SKM-1 treated with dmso at 0.1 percent for 144 hours (cell line): ENCODE data around the gene AGT.
"Not testable (repeated sequence)": the region's sequence is repeated elsewhere in the genome, so short reads cannot be mapped to it uniquely, and the experiment has no call there.

Experiments
- DNase-seq: peaks from one replicate; lab custom pipeline; 2025; ENCODE audit not compliant: unreplicated experiment; lab: John Stamatoyannopoulos, UW

The AGT gene

GRCh38 chr1:230707732-230708630 lies 5.9 kb downstream of the AGT start:
- DNase-seq, result no peak

- DNase-seq, result no peak
These were observed 6.8 kb downstream of the AGT start for GRCh38 chr1:230706887-230707731.

- no peak for DNase-seq
These were observed 7.8 kb downstream of the AGT start for GRCh38 chr1:230706020-230706699.

GRCh38 chr1:230705289-230706019 lies 8.5 kb downstream of the AGT start:
- no peak for DNase-seq

GRCh38 chr1:230704830-230705229 lies 9.1 kb downstream of the AGT start:
- DNase-seq, result no peak

DNA sequence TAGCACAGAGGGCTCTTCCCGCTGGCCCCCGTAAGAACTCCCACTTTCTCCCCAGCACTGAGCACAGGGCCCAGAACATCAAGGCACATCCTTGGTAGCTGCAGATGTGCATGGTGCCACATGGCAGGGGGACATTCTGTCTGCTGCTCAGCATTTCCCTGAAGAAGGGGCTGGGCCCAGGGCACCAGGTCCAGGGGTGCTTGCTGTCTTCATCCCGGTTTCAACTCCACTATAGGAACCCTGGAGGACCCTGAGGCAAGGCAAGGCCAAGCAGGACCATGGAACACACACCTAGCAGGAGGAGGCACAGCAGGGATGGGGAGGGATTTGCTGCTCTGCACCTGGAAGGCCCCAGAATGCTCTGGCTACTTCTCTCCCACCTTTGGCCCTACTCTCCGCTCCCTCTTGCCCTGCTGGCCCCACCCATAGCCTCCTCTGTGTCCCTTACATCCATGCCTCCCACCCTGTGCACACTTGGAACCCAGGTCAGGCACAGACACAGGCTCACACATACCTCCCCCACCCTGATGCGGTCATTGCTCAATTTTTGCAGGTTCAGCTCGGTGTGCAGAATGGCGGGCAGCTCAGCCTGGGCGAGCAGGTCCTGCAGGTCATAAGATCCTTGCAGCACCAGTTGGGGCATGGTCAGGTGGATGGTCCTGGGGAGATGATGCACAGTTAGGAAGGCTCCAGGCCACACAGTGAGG lies 10.1 kb downstream of the AGT start:
- no peak for DNase-seq

DNA sequence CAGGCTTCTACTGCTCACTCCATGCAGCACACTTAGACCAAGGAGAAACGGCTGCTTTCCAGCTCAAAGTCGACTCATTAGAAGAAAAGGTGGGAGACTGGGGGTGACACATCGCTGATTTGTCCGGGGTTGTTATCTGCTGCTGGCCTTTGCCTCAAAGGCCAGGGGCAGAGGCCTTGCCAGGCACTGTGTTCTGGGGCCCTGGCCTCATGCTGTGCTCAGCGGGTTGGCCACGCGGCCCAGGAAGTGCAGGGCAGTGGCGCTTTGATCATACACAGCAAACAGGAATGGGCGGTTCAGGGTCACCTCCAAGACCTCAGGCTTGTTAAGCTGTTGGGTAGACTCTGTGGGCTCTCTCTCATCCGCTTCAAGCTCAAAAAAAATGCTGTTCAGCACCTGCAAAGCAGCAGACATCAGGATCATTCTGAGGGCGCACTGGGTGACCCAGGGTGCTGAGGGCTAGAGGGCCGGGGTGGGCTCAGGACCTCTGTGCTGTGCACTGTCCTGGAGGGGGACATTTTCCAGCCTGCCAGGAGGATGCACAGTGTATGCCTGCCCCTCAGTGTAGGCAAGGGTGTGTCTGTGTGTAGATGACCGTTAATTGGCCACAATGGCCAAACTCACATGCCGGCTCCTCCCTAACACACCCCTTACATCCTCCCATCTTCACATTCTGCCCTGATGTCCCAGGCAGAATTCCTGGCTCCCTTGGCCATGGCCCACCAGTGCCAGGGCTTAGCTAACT lies 10.8 kb downstream of the AGT start:
- DNase-seq, result no peak

GRCh38 chr1:230701895-230702768 lies 11.8 kb downstream of the AGT start:
- DNase-seq, result no peak

- no peak for DNase-seq
These were observed 12.5 kb downstream of the AGT start for GRCh38 chr1:230701434-230701833.

GRCh38 chr1:230700132-230700531 lies 13.8 kb downstream of the AGT start:
- no peak for DNase-seq

- DNase-seq, result no peak
These were observed 14.2 kb downstream of the AGT start for GRCh38 chr1:230699716-230700115.

DNA sequence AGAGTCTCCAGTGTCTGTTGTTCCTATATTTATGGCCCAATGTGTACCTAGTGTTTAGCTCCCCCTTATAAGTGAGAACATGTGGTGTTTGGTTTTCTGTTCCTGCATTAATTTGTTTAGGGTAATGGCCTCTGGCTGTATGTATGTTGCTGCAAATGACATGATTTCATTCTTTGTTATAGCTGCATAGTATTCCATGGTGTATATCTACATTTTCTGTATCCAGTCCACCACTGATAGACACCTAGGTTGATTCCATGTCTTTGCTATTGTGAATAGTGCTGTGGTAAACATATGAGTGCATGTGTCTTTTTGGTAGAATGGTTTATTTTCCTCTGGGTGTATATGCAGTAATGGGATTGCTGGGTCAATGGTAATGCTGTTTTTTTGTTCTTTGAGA lies 15.0 kb downstream of the AGT start:
- not testable (repeated sequence) for DNase-seq

DNA sequence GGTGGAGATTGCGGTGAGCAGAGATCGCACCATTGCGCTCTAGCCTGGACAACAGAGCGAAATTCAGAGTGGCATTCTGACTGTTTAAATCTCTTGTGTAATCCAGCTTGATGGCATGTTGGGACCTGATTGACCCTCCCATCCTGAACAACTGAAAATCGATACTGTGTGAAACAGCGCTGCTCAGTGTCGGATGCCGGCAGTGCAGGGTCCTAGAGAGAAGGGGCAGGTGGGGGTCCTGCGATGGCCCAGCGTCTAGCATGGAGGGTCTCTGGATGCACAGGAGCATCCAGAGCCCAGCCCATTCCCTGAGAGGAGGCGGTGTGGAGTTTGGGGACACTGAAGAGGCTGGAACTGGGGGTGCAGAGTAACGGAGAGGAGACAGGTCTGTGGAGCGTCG lies 15.8 kb downstream of the AGT start:
- no peak for DNase-seq

DNA sequence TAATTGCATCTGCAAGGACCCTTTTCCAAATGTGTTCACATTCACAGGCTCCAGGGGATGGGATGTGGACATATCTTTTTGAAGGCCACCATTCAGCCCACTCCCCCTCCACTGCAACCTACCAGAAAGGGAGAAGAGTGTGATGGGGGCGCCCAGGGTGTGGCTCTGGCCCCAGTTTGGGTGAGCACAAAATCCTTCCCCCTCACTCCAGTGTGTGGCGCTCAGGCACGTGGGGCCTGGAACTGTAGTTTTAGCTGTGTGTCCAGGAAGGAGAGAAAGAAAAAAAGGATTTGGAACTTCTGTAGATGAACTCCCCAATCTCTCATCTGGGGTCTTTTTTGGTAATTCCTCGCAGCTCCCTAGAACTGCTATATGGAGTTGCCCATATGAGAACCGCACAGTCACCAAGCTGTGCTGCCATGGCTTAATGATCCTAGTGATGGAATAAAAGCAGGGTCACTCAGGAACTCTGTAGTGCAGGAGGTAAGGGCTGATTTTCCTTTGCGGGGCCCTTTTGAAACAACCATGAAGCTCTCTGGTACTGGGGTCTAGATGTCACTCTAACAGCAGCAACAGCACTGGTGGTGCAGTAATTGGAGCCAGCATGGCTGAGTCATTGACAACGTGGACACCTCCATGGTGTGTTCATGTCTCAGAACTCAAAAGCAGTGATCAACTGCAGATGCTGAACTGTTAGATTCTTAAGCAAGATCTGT lies 17.0 kb downstream of the AGT start:
- no peak for DNase-seq

- DNase-seq, result no peak
These were observed 17.7 kb downstream of the AGT start for GRCh38 chr1:230696218-230696617.

DNA sequence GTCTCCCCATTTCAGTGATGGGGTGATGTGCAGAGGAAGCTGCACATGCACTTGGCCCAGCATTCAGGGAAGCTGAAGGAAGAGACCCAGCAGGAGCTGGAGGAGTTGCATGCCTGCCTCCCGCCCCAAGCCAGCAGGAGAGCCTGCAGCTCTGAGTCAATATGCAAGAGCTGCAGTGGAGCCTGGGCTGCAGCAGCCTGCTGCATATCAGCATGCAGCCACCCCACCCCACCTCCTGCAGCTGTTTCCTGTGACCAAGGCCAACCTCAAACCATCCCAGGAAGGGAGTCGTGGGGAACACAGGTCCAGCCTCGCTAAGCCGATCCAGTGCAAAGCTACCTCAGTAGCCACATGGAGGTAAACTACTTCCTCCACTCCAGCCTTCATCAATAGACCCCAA lies 18.9 kb downstream of the AGT start:
- no peak for DNase-seq

DNA sequence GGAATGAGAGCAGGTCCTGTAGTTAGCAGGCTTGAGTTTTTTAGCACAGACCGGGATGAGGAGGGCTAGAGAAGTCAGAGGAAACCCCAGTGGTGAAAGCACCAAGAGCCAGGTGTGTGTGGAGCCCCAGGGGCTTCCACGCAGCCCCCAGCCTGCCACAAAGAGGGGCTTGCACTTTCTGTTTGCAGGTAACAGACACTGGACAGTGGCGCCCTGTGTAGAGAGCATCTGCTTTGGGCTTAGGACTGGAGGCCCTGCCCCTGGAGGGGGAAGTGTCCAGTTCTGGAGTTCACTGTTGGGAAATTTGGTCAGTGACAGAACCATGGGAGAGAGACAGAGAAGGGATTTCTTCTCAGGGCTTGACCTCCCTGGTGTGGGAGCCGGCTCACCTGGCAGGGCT lies 19.5 kb downstream of the AGT start:
- DNase-seq, result no peak

GRCh38 chr1:230693777-230694176 lies 20.1 kb downstream of the AGT start:
- DNase-seq, result no peak
